ENCODE measurements around the gene MFAP5. TPM values are rescaled to one million over a fixed set of nuclear protein-coding genes. Genes with fewer than 3 reads are reported as not detected.

Gene MFAP5
- total RNA-seq, 2 experiments from 2014 or later: not detected

- Mint-ChIP-seq H3K27me3 (no peaks in the 10 kb centered on the region), H3K9me3 (no peaks in the 10 kb centered on the region), H3K36me3 (no peaks in the 10 kb centered on the region), H3K4me3 (no peak overlapping the region), H3K27ac (no peak overlapping the region), H3K4me1 (ENCODE audit: low read depth) (peaks cover 3% of the 10 kb centered on the region)
- POLR2A ChIA-PET: no interaction called here
- no peak for DNase-seq
- intact Hi-C loops (cut with micrococcal nuclease): no loop called here
- CTCF ChIA-PET: interaction anchor here (1.6 kb wide), 1 partner anchor 168 kb away, joined by 5 read pairs; no protein-coding TSS in a partner anchor
Measured at GRCh38 chr12:8692573-8692972, 29.9 kb upstream of the MFAP5 start.

GRCh38 chr12:8689681-8690080 lies 27.1 kb upstream of the MFAP5 start:
- intact Hi-C loops (cut with micrococcal nuclease): no loop called here
- Mint-ChIP-seq H3K27me3 (no peaks in the 10 kb centered on the region), H3K27ac (no peak overlapping the region), H3K4me3 (no peak overlapping the region), H3K36me3 (no peaks in the 10 kb centered on the region), H3K4me1 (ENCODE audit: low read depth) (no peaks in the 10 kb centered on the region), H3K9me3 (no peaks in the 10 kb centered on the region)
- ChIA-PET POLR2A (no interaction called here), CTCF (no interaction called here)
- DNase-seq: no peak

DNA sequence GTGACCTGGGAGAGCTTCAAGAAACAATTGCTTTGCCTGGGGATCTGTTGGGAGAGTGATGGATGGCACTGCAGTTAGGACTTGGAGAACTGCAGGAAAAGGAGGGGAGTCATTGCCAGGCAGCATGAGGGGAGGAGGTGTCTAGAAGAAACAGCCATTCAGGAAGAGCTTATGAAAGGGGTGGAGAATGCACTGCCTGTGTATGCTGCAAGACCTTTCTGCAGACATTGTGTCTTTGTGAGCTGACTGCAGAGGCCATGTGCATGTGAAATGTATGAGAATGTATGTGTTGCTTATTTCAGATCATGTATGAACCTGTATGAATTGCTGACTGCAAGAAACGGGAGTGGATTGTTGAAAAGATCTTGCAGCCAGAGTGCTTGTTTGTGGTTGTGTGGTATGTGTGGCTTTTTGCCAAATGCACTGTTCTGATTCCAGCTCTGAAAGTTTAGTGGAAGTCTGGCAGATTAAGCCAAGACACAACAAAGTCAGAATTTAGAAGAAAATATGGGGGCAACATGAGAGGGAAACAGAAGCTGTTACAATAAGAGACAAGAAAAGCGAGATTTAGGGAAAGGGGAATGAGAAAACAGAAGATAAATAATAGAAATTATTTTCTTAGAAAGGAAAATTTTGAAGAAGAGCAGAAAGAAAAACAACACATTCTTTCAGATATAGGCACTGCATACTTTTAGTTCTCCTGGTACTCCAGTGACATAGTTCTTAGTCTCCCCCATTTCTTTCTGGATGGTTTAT lies 25.4 kb upstream of the MFAP5 start:
- Mint-ChIP-seq H3K9me3 (no peaks in the 10 kb centered on the region), H3K27ac (no peak overlapping the region), H3K4me1 (ENCODE audit: low read depth) (no peaks in the 10 kb centered on the region), H3K27me3 (no peaks in the 10 kb centered on the region), H3K36me3 (no peaks in the 10 kb centered on the region), H3K4me3 (no peak overlapping the region)
- ChIA-PET POLR2A (no interaction called here), CTCF (interaction anchor here (0.5 to 2.7 kb wide), 6 partner anchors 31 to 929 kb away, joined by 3 to 16 read pairs (median 5); no protein-coding TSS in a partner anchor)
- no peak for DNase-seq
- intact Hi-C loops (cut with micrococcal nuclease): no loop called here

- Mint-ChIP-seq H3K27ac (no peak overlapping the region), H3K4me3 (no peak overlapping the region), H3K27me3 (peaks cover 3% of the 10 kb centered on the region), H3K36me3 (no peaks in the 10 kb centered on the region), H3K4me1 (ENCODE audit: low read depth) (peaks cover 2% of the 10 kb centered on the region), H3K9me3 (no peaks in the 10 kb centered on the region)
- CTCF ChIA-PET: interaction anchor here (1.1 to 6.6 kb wide), 4 partner anchors 175 to 365 kb away, joined by 3 to 68 read pairs (median 17); partner anchors contain the start of gene M6PR
- DNase-seq: no peak
- POLR2A ChIA-PET: no interaction called here
- intact Hi-C loops (cut with micrococcal nuclease): no loop called here
Measured at GRCh38 chr12:8685051-8685450, 22.4 kb upstream of the MFAP5 start.

GRCh38 chr12:8681129-8681884 lies 18.7 kb upstream of the MFAP5 start:
- ChIA-PET CTCF (interaction anchor here (0.7 to 6.6 kb wide), 14 partner anchors 12 to 369 kb away, joined by 3 to 68 read pairs (median 4); no protein-coding TSS in a partner anchor), POLR2A (no interaction called here)
- peaks cover 5% of the 10 kb centered on the region for H3K27me3 Mint-ChIP-seq
- intact Hi-C loops (cut with micrococcal nuclease): loop anchor here (5.0 kb wide), 1 partner anchor 266 kb away; the partner anchor contains the start of gene M6PR
- H3K4me1 Mint-ChIP-seq (ENCODE audit: low read depth): peaks cover 2% of the 10 kb centered on the region
- H3K4me3 Mint-ChIP-seq: no peak overlapping the region
- H3K9me3 Mint-ChIP-seq: no peaks in the 10 kb centered on the region
- H3K27ac Mint-ChIP-seq: no peak overlapping the region
- H3K36me3 Mint-ChIP-seq: no peaks in the 10 kb centered on the region
- no peak for DNase-seq

- peaks cover 5% of the 10 kb centered on the region for H3K27me3 Mint-ChIP-seq
- POLR2A ChIA-PET: no interaction called here
- H3K4me3 Mint-ChIP-seq: no peak overlapping the region
- no peak for DNase-seq
- H3K27ac Mint-ChIP-seq: no peak overlapping the region
- intact Hi-C loops (cut with micrococcal nuclease): loop anchor here (5.0 kb wide), 1 partner anchor 267 kb away; the partner anchor contains the start of gene M6PR
- no peaks in the 10 kb centered on the region for H3K9me3 Mint-ChIP-seq
- peaks cover 5% of the 10 kb centered on the region for H3K4me1 Mint-ChIP-seq (ENCODE audit: low read depth)
- CTCF ChIA-PET: interaction anchor here (1.4 to 6.6 kb wide), 4 partner anchors 23 to 369 kb away, joined by 7 to 68 read pairs (median 32); no protein-coding TSS in a partner anchor
- no peaks in the 10 kb centered on the region for H3K36me3 Mint-ChIP-seq
Measured at GRCh38 chr12:8680533-8680932, 17.9 kb upstream of the MFAP5 start.

- Mint-ChIP-seq H3K27ac (no peak overlapping the region), H3K4me3 (no peak overlapping the region), H3K9me3 (no peaks in the 10 kb centered on the region), H3K4me1 (ENCODE audit: low read depth) (peaks cover 5% of the 10 kb centered on the region), H3K27me3 (peaks cover 5% of the 10 kb centered on the region), H3K36me3 (no peaks in the 10 kb centered on the region)
- intact Hi-C loops (cut with micrococcal nuclease): no loop called here
- CTCF ChIA-PET: interaction anchor here (0.6 to 3.9 kb wide), 6 partner anchors 21 to 370 kb away, joined by 3 to 23 read pairs (median 6); no protein-coding TSS in a partner anchor
- POLR2A ChIA-PET: no interaction called here
- no peak for DNase-seq
Measured at GRCh38 chr12:8678661-8679111, 16.1 kb upstream of the MFAP5 start.

GRCh38 chr12:8677362-8677761 lies 14.7 kb upstream of the MFAP5 start:
- POLR2A ChIA-PET: no interaction called here
- H3K36me3 Mint-ChIP-seq: no peaks in the 10 kb centered on the region
- peaks cover 5% of the 10 kb centered on the region for H3K4me1 Mint-ChIP-seq (ENCODE audit: low read depth)
- peaks cover 5% of the 10 kb centered on the region for H3K27me3 Mint-ChIP-seq
- CTCF ChIA-PET: interaction anchor here (1.1 to 3.9 kb wide), 5 partner anchors 133 to 372 kb away, joined by 5 to 23 read pairs (median 15); no protein-coding TSS in a partner anchor
- no peaks in the 10 kb centered on the region for H3K9me3 Mint-ChIP-seq
- DNase-seq: no peak
- intact Hi-C loops (cut with micrococcal nuclease): no loop called here
- H3K4me3 Mint-ChIP-seq: no peak overlapping the region
- no peak overlapping the region for H3K27ac Mint-ChIP-seq

DNA sequence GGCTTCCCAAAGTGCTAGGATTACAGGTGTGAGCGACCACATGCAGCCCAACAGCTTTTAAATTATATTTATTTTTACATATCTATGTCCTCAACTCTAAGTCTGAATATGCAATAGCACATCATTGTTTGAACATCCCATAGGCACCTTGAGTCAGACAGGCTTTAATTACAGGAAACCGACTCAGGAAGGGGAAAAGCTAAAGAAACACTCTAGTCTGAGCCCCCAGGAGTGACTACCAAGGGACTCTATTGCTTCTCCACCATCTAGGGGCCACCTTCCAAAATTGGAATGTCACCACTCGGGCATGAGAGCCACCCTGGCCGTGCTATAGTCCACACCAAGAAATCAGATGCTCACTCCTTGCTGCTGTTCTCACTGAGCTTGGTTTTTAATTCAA lies 14.0 kb upstream of the MFAP5 start:
- Mint-ChIP-seq H3K4me3 (no peak overlapping the region), H3K36me3 (no peaks in the 10 kb centered on the region), H3K9me3 (no peaks in the 10 kb centered on the region), H3K4me1 (ENCODE audit: low read depth) (peaks cover 3% of the 10 kb centered on the region), H3K27me3 (peaks cover 2% of the 10 kb centered on the region), H3K27ac (no peak overlapping the region)
- no peak for DNase-seq
- intact Hi-C loops (cut with micrococcal nuclease): no loop called here
- ChIA-PET POLR2A (no interaction called here), CTCF (interaction anchor here (1.1 to 3.9 kb wide), 5 partner anchors 19 to 372 kb away, joined by 5 to 23 read pairs (median 15); no protein-coding TSS in a partner anchor)

DNA sequence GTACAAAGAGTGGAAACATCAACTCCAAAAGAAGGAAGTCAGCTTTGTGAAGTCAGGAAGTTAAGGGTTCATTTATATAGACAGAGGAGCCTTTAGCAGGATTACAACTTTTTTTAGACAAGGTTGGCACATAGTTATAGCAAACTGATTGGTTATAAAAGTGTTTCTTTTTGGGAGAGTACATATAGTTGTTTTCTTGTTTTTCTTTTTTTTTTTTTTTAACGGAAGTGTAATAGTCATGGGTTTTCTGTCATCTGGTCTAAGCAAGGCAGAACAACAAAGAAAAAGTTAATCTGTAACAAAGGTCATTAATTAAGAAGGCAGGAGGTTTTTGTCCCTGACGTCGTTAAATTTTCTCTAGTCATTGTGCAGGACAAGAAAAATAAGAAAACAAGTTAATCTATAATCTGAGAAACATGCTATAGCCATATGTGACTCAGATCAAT lies 13.0 kb upstream of the MFAP5 start:
- Mint-ChIP-seq H3K27ac (no peak overlapping the region), H3K27me3 (peaks cover 2% of the 10 kb centered on the region), H3K4me3 (no peak overlapping the region), H3K36me3 (no peaks in the 10 kb centered on the region), H3K4me1 (ENCODE audit: low read depth) (peaks cover 3% of the 10 kb centered on the region), H3K9me3 (no peaks in the 10 kb centered on the region)
- CTCF ChIA-PET: interaction anchor here (0.6 to 3.9 kb wide), 4 partner anchors 151 to 373 kb away, joined by 3 to 23 read pairs (median 16); no protein-coding TSS in a partner anchor
- intact Hi-C loops (cut with micrococcal nuclease): no loop called here
- POLR2A ChIA-PET: no interaction called here
- no peak for DNase-seq

DNA sequence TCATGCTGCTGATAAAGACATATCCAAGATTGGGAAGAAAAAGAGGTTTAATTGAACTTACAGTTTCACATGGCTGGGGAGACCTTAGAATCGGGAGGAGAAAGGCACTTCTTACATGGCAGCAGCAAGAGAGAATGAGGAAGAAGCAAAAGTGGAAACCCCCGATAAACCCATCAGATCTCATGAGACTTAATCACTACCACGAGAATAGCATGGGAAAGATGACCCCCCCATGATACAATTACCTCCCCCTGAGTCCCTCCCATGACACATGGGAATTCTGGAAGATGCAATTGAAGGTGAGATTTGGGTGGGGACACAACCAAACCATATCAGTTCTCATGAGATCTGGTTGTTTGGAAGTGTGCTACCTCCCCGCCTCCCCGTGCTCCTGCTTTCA lies 9.8 kb upstream of the MFAP5 start:
- H3K4me3 Mint-ChIP-seq: no peak overlapping the region
- ChIA-PET CTCF (no interaction called here), POLR2A (no interaction called here)
- no peak overlapping the region for H3K27ac Mint-ChIP-seq
- DNase-seq: no peak
- H3K9me3 Mint-ChIP-seq: no peaks in the 10 kb centered on the region
- H3K4me1 Mint-ChIP-seq (ENCODE audit: low read depth): peaks cover 3% of the 10 kb centered on the region
- peaks cover 2% of the 10 kb centered on the region for H3K27me3 Mint-ChIP-seq
- no peaks in the 10 kb centered on the region for H3K36me3 Mint-ChIP-seq
- intact Hi-C loops (cut with micrococcal nuclease): no loop called here

DNA sequence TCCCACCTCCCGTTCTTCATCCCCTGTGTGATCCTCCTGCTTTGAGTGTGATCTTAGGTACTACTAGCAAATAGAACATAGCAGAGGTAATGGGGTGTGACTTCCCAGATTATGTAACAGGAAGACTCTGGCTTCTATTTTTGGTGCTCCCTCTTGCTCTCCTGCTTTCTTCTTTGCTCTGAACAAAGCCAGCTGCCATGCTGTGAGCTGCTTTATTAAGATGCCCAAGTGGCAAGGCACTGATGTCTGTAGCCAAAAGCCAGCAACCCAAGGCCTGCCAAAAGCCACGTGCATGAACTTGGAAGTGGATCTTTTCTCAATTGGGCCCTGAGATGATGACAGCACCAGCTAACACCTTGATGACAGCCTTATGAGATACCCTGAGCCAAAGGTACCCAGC lies 5.8 kb upstream of the MFAP5 start:
- DNase-seq: no peak
- Mint-ChIP-seq H3K4me3 (no peak overlapping the region), H3K4me1 (ENCODE audit: low read depth) (no peaks in the 10 kb centered on the region), H3K27me3 (peaks cover 5% of the 10 kb centered on the region), H3K36me3 (no peaks in the 10 kb centered on the region), H3K9me3 (no peaks in the 10 kb centered on the region), H3K27ac (no peak overlapping the region)
- ChIA-PET CTCF (interaction anchor here (0.7 to 1.8 kb wide), 4 partner anchors 11 to 222 kb away, joined by 3 to 5 read pairs (median 4); no protein-coding TSS in a partner anchor), POLR2A (no interaction called here)
- intact Hi-C loops (cut with micrococcal nuclease): no loop called here

Measured in activated CD4-positive, alpha-beta memory T cell treated with anti-CD3 and anti-CD28 coated beads for 36 hours (primary cell).